IgD-negative memory B cell (primary cell): ENCODE measurements around the gene ZC3H10. TPM values are rescaled to one million over a fixed set of nuclear protein-coding genes. Genes with fewer than 3 reads are reported as not detected.

Source experiments
- H3K27ac Mint-ChIP-seq, 3 donors: one replicate each; pipeline ENCODE4 v1.8.0; 2020 to 2022; ENCODE audit warnings: mild to moderate bottlenecking in 3 of 3, mixed read lengths in 3 of 3, moderate library complexity in 1 of 3
- H3K27me3 Mint-ChIP-seq: one replicate; pipeline ENCODE4 v1.8.0; 2021; ENCODE audit warnings: mixed read lengths
- H3K36me3 Mint-ChIP-seq: one replicate; pipeline ENCODE4 v1.8.0; 2020; ENCODE audit warnings: mild to moderate bottlenecking, mixed read lengths
- H3K4me1 Mint-ChIP-seq, 3 donors: one replicate each; pipeline ENCODE4 v1.8.0; 2020 to 2022; ENCODE audit warnings: mixed read lengths in 3 of 3, mild to moderate bottlenecking in 1 of 3
- H3K4me3 Mint-ChIP-seq, 4 donors: one replicate each; pipeline ENCODE4 v1.8.0; 2020 to 2022; ENCODE audit warnings: mild to moderate bottlenecking in 4 of 4, mixed read lengths in 4 of 4, moderate library complexity in 3 of 4
- H3K9me3 Mint-ChIP-seq, 3 donors: one replicate each; pipeline ENCODE4 v1.8.0; 2020 to 2021; ENCODE audit warnings: mixed read lengths in 3 of 3, mild to moderate bottlenecking in 1 of 3
- polyA plus RNA-seq: library from polyadenylated mRNA; unstranded; fragments of 300-500 nt; fragmentation: Illumina TruSeq; gene quantifications from one replicate; pipeline ENCODE4 v1.2.3, GENCODE V29; 2021

The ZC3H10 gene
- polyA plus RNA-seq, 1 donor from 2014 or later = 2.9 TPM

DNA sequence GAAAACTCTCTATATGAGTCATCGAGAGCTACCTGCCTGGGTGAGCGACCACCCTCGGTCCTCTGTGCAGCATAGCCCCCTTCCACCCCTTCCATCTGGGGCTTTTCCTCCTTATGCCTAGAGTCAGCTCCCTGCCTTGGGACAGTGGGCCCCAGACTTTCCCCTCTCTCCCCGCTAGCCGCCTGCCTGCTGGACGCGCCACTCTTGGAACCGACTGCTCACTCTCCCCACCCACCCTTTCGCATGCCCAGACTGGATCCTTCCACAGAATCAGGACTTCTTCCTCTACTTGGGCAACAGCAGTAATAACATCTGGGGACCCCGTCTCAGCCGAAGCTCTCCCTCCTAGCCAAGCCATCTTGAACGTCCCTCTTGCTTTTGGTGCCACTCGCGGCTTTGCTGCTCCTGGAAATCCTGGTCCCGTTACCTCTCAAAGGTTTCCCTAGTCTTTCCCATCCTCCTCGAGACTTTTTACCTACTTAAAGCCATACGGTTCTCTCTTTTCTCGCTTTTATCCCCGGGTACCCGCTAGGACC, 10.7 kb downstream of the ZC3H10 start:
- Mint-ChIP-seq H3K27ac (peak overlapping the region; percentile 92 to 98 (median 95)), H3K27me3 (peaks cover 2% of the 10 kb centered on the region), H3K36me3 (peaks cover 9% of the 10 kb centered on the region), H3K9me3 (no peaks in the 10 kb centered on the region), H3K4me1 (peaks cover 32 to 39% (median 33%) of the 10 kb centered on the region in 3 donors), H3K4me3 (peak overlapping the region; percentile 93 to 99 (median 98))

DNA sequence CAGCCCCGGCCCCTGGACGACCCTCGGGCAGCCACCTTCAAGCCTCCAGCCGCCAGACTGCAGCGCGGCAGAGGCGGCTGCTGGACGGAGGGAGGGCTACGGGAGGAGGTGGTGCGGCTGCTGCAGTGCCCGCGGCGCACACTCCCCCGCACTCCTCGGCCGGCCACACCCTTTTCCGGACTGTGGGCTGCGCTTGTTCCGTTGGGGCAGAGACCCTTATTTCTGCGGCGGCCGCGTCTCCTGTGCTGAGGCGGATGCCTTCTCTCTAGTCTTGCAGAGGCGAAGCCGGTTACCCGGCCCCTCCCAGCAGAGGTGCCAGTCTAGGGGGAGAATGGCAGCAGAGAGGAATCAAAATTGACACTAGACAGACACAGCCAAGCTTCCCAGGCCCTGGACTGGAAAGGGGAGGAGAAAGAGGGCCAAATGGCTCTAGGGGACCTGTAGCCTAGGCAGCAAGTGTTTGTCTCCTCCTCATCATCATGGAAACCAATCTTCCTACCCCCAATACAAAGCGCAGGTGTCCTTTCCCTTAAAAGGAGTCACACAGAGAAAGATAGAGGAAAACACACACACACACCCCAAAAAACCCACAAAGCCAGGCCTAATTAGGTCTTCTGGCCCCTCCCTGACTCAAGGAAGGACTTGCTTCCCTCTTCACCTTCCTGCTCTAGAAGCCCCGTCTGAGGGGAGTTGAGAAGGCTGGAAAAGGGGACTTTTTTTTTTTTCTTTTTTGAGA, 11.3 kb downstream of the ZC3H10 start:
- Mint-ChIP-seq H3K4me1 (peaks cover 32 to 38% (median 33%) of the 10 kb centered on the region in 3 donors), H3K27ac (peak overlapping the region; percentile 92 to 98 (median 95)), H3K36me3 (peaks cover 9% of the 10 kb centered on the region), H3K4me3 (peak overlapping the region; percentile 93 to 99 (median 98)), H3K9me3 (no peaks in the 10 kb centered on the region), H3K27me3 (peaks cover 2% of the 10 kb centered on the region)

DNA sequence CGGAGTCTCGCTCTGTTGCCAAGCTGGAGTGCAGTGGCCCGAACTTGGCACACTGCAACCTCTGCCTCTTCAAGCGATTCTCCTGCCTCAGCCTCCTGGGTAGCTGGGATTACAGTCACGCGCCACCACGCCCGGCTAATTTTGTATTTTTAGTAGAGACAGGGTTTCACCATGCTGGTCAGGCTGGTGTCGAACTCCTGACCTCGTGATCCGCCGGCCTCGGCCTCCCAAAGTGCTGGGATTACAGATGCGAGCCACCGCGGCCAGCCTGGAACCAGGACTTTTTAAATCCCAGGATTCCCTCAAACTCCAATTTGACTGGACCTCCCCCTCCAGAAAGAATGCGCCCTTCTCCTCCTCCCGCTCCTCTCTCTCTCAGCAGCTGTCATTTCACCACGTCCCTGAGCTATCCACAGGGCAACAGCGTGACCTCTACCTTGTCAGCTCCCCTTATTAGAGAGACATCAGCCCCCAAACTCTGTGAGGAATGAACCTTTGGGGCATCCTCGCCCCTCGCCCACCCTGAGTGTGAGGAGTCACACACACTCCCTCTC, 12.0 kb downstream of the ZC3H10 start:
- Mint-ChIP-seq H3K27ac (peak overlapping the region; percentile 92 to 95 (median 94)), H3K4me1 (peaks cover 32 to 36% (median 33%) of the 10 kb centered on the region in 3 donors), H3K9me3 (no peaks in the 10 kb centered on the region), H3K36me3 (peaks cover 9% of the 10 kb centered on the region), H3K27me3 (peaks cover 2% of the 10 kb centered on the region), H3K4me3 (peak overlapping the region; percentile 93 to 99 (median 98))

DNA sequence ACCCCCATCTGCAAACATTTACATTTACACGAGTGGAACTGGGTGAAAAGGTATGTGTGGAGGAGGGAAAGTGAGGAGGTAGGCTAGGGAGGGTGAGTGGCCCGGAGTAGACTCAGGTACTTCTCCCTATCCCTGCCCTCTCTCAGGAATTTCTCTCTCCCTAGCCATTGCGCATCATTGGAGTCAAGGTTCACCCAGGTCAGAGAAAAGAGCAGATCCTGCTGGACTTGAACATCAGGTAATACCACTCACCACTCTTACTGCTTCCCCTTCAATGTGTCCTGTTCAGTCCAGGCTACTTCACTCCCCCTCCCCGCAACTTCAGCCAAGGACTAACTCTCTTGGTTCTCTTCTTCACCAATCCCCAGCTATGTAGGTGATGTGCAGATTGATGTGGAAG, 12.8 kb downstream of the ZC3H10 start:
- H3K9me3 Mint-ChIP-seq = no peaks in the 10 kb centered on the region
- peaks cover 2% of the 10 kb centered on the region for H3K27me3 Mint-ChIP-seq
- H3K36me3 Mint-ChIP-seq = peaks cover 9% of the 10 kb centered on the region
- H3K4me1 Mint-ChIP-seq = peaks cover 32 to 35% (median 32%) of the 10 kb centered on the region in 3 donors
- peak overlapping the region; percentile 18 to 95 (median 92) for H3K27ac Mint-ChIP-seq
- H3K4me3 Mint-ChIP-seq = peak overlapping the region in 3 of 4 donors; percentile 93 to 99 (median 98)

DNA sequence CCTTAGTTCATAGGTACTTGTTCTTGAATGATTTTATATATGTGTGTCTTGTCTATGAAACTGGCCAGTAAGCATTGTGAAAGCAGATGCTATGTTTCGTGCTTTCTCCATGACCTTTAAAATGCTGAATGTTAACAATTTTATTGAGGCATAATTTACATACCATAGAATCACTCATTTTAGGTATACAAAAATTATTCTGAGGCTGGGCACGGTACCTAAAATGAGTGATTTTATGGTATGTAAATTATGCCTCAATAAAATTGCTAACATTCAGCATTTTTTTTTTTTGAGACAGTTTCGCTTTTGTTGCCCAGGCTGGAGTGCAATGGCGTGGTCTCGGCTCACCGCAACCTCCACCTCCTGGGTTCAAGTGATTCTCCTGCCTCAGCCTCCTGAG, 16.8 kb downstream of the ZC3H10 start:
- H3K27me3 Mint-ChIP-seq = no peaks in the 10 kb centered on the region
- H3K9me3 Mint-ChIP-seq = no peaks in the 10 kb centered on the region
- no peak overlapping the region for H3K4me3 Mint-ChIP-seq
- H3K4me1 Mint-ChIP-seq = peaks cover 7 to 16% (median 11%) of the 10 kb centered on the region in 3 donors
- H3K27ac Mint-ChIP-seq = peak overlapping the region in 1 of 3 donors; percentile 53
- H3K36me3 Mint-ChIP-seq = peaks cover 15% of the 10 kb centered on the region

DNA sequence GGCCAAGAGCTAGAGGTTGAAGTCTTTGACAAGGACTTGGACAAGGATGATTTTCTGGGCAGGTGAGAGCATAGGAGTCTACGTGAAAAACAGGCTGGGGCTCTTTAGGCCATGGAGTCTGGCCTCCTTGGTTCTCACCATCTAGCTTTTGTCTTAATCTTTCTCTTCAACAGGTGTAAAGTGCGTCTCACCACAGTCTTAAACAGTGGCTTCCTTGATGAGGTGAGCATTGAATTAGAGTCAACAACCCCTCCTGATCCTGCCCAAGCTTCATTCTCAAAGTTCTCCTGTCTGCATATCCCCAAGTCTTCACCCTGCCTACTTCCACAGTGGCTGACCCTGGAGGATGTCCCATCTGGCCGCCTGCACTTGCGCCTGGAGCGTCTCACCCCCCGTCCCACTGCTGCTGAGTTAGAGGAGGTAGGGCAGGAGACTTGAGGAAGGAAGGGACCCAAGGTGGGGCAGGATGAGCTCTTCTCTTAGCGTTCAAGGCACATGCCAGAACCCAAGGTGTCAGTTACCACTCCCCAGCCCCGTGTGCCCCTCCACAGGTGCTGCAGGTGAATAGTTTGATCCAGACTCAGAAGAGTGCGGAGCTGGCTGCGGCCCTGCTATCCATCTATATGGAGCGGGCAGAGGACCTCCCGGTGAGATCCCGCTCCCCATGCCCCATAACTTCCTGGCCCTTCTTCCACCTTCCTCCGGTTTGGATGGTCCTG, 19.9 kb downstream of the ZC3H10 start:
- H3K9me3 Mint-ChIP-seq = no peaks in the 10 kb centered on the region
- peaks cover 0 to 2% (median 2%) of the 10 kb centered on the region in 3 donors for H3K4me1 Mint-ChIP-seq
- H3K4me3 Mint-ChIP-seq = no peak overlapping the region
- H3K27ac Mint-ChIP-seq = no peak overlapping the region
- no peaks in the 10 kb centered on the region for H3K27me3 Mint-ChIP-seq
- H3K36me3 Mint-ChIP-seq = peaks cover 5% of the 10 kb centered on the region

DNA sequence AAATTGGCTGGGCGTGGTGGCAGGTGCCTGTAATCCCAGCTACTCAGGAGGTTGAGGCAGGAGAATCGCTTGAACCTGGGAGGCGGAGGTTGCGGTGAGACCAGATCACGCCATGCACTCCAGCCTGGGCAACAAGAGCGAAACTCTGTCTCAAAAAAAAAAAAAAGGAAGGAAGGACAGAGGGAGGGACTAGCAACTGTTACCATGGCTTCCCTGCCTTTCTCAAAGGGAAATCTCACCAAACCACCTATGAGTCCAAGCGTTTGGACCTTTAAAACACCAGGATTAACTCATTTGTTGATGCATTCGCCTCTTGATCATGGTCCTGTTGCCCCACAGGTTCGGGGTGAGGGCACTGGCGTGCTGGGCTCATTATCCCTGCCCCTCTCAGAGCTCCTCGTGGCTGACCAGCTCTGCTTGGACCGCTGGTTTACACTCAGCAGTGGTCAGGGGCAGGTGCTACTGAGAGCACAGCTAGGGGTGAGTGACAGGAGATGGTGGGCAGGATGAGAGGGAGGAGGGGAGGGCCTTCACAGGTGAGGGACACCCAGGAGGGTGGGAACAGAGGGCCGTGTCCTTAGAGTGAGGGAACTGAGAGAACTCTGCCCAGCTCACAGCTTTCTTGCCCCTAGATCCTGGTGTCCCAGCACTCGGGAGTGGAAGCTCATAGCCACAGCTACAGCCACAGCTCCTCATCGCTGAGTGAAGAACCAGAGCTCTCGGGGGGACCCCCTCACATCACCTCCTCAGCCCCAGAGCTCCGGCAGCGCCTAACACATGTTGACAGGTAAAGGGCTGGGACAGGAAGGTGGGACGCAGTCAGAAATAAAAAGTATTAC, 24.1 kb downstream of the ZC3H10 start:
- H3K27me3 Mint-ChIP-seq = no peaks in the 10 kb centered on the region
- no peak overlapping the region for H3K4me3 Mint-ChIP-seq
- peaks cover 13% of the 10 kb centered on the region for H3K36me3 Mint-ChIP-seq
- no peaks in the 10 kb centered on the region for H3K9me3 Mint-ChIP-seq
- peak overlapping the region in 1 of 3 donors; percentile 89 for H3K27ac Mint-ChIP-seq
- H3K4me1 Mint-ChIP-seq = peaks cover 2 to 10% (median 7%) of the 10 kb centered on the region in 3 donors

DNA sequence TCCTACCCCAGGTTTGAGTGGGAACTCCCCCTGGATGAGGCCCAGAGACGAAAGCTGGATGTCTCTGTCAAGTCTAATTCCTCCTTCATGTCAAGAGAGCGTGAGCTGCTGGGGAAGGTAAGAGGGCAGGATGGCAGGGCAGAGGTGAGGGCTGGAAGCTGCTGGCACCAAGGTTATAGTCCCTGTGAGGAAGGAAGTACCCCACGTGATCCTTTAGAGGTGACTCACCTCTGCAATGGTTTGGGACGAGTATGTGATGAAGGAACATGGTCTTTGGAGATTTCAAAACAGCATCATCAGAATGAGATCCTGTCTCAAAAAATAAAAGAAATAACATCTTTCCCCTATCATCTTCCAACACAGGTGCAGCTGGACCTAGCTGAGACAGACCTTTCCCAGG, 25.2 kb downstream of the ZC3H10 start:
- peaks cover 2 to 10% (median 7%) of the 10 kb centered on the region in 3 donors for H3K4me1 Mint-ChIP-seq
- peaks cover 13% of the 10 kb centered on the region for H3K36me3 Mint-ChIP-seq
- H3K4me3 Mint-ChIP-seq = no peak overlapping the region
- H3K9me3 Mint-ChIP-seq = no peaks in the 10 kb centered on the region
- H3K27me3 Mint-ChIP-seq = no peaks in the 10 kb centered on the region
- peak overlapping the region in 2 of 3 donors; percentile 53 to 76 for H3K27ac Mint-ChIP-seq

DNA sequence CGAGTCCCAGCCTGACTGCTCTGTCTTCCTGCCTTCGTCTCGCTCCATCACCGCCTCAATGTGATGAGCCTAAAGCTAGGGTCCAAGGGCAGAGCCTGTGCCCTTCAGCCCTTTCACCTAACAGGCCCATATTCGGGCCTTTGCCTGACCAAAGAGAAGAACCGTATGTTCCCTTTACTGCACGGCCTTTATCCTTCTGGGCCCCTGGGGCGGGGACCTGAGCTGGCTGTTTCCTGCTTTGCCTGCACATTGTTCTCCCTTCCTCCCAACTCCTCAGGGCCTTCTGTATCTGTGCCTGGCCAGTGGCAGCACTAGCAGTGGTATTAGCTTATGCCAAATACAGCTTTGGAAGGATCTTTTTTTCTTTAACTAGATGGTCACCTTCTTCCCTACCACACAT, 25.8 kb downstream of the ZC3H10 start:
- peak overlapping the region in 2 of 3 donors; percentile 53 to 76 for H3K27ac Mint-ChIP-seq
- no peak overlapping the region for H3K4me3 Mint-ChIP-seq
- no peaks in the 10 kb centered on the region for H3K27me3 Mint-ChIP-seq
- peaks cover 10% of the 10 kb centered on the region for H3K36me3 Mint-ChIP-seq
- no peaks in the 10 kb centered on the region for H3K9me3 Mint-ChIP-seq
- H3K4me1 Mint-ChIP-seq = peaks cover under 1 to 10% (median 7%) of the 10 kb centered on the region in 3 donors

DNA sequence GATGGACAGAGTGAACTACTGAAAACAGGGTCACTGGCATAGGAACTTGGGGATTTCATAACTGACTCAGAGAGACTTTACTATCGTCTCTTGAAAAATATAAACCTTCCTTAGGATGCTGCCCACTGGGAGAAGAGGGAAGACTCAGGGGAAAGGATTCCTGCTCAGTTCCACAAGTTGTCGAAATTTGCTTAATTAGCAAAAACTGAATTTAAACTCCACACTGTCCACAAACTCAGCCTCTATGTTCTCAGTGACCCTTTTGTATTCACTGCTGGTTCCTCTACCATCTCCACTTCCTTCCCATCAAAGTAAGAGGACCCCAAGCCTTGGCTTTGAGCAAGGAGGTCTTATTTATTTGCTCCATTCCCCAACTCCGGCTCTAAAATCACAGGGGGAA, 27.2 kb downstream of the ZC3H10 start:
- Mint-ChIP-seq H3K36me3 (peaks cover 7% of the 10 kb centered on the region), H3K9me3 (no peaks in the 10 kb centered on the region), H3K27me3 (no peaks in the 10 kb centered on the region), H3K27ac (no peak overlapping the region), H3K4me3 (peak overlapping the region in 1 of 4 donors; percentile 55), H3K4me1 (peaks cover 0 to 10% (median 7%) of the 10 kb centered on the region in 3 donors)

DNA sequence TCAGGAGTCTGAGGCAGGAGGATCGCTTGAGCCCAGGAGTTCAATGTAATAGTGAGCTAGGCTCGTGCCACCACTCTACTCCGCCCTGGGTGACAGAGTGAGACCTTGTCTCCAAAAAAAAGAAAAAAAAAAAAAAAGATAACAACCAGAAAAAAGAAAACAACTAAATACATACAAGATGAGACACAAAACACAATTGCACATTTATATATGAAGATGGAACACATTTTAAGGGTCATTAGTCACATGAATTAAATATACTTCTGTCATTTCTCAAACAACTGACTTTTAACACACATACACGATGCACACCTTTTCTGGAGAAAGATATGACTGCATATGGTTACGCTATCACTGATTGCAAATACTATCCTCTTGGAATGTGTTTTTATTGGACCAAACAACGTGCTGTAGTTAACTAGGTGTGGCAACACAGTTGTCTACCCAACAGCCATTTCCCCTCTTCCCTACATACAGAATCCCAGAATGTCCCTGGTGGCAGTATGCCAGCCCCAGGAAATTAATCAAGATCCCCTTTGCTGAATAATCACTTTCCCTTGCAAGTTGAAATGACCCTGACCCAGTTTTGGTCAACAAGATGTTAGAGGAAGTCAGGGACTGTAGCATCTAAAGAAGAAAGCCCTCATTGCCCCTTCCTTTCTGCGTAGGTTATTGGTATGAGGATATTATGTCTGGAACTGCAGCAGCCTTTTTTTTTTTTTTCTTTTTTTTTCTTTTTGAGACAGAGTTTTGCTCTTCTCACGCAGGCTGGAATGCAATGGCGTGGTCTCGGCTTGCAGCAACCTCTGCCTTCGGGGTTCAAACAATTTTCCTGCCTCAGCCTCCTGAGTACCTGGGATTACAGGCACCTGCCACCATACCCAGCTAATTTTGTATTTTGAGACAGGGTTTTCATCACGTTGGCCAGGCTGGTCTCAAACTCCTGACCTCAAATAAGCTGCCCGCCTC, 28.7 kb downstream of the ZC3H10 start:
- peak overlapping the region in 1 of 4 donors; percentile 55 for H3K4me3 Mint-ChIP-seq
- H3K4me1 Mint-ChIP-seq = peaks cover 7 to 19% (median 12%) of the 10 kb centered on the region in 3 donors
- no peak overlapping the region for H3K27ac Mint-ChIP-seq
- no peaks in the 10 kb centered on the region for H3K27me3 Mint-ChIP-seq
- no peaks in the 10 kb centered on the region for H3K9me3 Mint-ChIP-seq
- peaks cover 7% of the 10 kb centered on the region for H3K36me3 Mint-ChIP-seq

DNA sequence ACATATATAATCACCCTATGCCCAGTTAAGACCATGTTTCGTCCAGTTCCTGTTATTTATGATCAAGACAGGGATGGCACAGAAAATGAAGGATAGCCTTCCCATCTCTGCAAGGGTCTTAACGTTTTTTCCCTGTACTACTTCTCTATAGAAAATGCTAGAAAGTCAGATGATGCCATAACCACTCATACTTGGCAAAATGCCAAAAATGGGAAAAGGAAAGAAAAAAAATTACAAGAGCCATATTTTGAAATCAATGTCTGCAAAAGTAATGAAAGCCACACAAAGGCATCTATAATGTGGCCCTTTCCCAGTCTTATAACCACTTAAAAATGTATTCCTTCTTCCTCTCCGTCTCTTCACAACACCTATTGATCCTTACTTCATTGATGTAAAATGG, 32.5 kb downstream of the ZC3H10 start:
- Mint-ChIP-seq H3K27me3 (no peaks in the 10 kb centered on the region), H3K27ac (peak overlapping the region; percentile 67 to 87 (median 86))

DNA sequence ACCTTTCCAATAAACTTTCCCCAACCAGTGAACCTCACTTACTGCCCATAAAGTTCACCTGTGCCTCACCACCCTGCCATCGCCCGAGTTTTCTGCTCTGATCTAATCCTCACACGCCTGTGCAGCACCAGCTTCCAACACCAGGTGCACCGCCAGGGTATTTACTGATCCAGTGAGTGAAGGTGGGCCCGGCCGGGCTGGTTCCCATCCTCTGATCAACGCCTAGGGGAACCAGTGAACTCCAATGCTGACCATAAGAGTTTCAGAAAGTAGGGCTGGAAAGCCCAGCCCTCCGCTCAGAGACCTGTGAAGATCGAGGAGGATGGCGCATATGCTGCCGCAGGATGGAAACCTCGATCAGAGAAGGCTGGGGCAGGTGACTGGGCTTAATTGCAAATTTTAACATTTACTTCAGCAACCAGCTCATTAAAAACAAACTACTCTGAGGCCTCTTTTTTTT, 33.6 kb downstream of the ZC3H10 start:
- Mint-ChIP-seq H3K4me1 (peaks cover 9 to 26% (median 14%) of the 10 kb centered on the region in 3 donors), H3K36me3 (no peaks in the 10 kb centered on the region), H3K27me3 (no peaks in the 10 kb centered on the region), H3K4me3 (peak overlapping the region; percentile 87 to 97 (median 94)), H3K27ac (peak overlapping the region; percentile 87 to 96 (median 91)), H3K9me3 (no peaks in the 10 kb centered on the region)

More for the DNA sequence above, 32.5 kb downstream of the ZC3H10 start:
- Mint-ChIP-seq H3K36me3 (no peaks in the 10 kb centered on the region), H3K4me1 (peaks cover 9 to 25% (median 14%) of the 10 kb centered on the region in 3 donors), H3K4me3 (peak overlapping the region in 2 of 4 donors; percentile 41 to 87), H3K9me3 (no peaks in the 10 kb centered on the region)
